ENCODE data around the gene CCDC171.

DNA sequence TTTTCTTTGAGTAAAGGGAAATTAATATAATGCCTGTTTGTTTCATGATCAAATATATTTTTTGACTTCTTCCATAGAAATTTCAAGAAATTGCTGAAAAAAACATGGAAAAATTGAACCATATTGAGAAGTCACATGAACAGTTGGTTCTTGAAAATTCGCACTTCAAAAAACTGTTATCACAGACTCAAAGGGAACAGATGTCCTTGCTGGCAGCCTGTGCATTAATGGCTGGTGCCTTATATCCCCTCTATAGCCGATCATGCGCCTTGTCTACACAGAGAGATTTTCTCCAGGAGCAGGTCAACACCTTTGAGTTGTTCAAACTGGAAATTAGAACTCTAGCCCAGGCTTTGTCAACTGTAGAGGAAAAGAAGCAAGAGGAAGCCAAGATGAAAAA lies 191.4 kb downstream of the CCDC171 start:
- TF ChIP-seq, protein P1, sequence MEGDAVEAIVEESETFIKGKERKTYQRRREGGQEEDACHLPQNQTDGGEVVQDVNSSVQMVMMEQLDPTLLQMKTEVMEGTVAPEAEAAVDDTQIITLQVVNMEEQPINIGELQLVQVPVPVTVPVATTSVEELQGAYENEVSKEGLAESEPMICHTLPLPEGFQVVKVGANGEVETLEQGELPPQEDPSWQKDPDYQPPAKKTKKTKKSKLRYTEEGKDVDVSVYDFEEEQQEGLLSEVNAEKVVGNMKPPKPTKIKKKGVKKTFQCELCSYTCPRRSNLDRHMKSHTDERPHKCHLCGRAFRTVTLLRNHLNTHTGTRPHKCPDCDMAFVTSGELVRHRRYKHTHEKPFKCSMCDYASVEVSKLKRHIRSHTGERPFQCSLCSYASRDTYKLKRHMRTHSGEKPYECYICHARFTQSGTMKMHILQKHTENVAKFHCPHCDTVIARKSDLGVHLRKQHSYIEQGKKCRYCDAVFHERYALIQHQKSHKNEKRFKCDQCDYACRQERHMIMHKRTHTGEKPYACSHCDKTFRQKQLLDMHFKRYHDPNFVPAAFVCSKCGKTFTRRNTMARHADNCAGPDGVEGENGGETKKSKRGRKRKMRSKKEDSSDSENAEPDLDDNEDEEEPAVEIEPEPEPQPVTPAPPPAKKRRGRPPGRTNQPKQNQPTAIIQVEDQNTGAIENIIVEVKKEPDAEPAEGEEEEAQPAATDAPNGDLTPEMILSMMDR (IDR thresholded peaks at IDR 0.05; ENCODE audit: low read depth, low read length): no peak
- no peak for TF ChIP-seq EZH2phosphoT487 (IDR thresholded peaks at IDR 0.05; ENCODE audit: low read depth)
